Measurements from ENCODE around the gene RNF128. TPM values are rescaled to one million over a fixed set of nuclear protein-coding genes. Genes with fewer than 3 reads are reported as not detected.

The RNF128 gene
- total and polyA plus RNA-seq, 10 of the 15 experiments (the other 5 are each of a cell fraction or from before 2014, with no cell fraction given): 0.10 TPM; not detected in 9

GRCh38 chrX:106716463-106716862, 10.0 kb upstream of the RNF128 start (continued):
- TF ChIP-seq, protein P1, sequence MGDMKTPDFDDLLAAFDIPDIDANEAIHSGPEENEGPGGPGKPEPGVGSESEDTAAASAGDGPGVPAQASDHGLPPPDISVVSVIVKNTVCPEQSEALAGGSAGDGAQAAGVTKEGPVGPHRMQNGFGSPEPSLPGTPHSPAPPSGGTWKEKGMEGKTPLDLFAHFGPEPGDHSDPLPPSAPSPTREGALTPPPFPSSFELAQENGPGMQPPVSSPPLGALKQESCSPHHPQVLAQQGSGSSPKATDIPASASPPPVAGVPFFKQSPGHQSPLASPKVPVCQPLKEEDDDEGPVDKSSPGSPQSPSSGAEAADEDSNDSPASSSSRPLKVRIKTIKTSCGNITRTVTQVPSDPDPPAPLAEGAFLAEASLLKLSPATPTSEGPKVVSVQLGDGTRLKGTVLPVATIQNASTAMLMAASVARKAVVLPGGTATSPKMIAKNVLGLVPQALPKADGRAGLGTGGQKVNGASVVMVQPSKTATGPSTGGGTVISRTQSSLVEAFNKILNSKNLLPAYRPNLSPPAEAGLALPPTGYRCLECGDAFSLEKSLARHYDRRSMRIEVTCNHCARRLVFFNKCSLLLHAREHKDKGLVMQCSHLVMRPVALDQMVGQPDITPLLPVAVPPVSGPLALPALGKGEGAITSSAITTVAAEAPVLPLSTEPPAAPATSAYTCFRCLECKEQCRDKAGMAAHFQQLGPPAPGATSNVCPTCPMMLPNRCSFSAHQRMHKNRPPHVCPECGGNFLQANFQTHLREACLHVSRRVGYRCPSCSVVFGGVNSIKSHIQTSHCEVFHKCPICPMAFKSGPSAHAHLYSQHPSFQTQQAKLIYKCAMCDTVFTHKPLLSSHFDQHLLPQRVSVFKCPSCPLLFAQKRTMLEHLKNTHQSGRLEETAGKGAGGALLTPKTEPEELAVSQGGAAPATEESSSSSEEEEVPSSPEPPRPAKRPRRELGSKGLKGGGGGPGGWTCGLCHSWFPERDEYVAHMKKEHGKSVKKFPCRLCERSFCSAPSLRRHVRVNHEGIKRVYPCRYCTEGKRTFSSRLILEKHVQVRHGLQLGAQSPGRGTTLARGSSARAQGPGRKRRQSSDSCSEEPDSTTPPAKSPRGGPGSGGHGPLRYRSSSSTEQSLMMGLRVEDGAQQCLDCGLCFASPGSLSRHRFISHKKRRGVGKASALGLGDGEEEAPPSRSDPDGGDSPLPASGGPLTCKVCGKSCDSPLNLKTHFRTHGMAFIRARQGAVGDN (IDR thresholded peaks at IDR 0.05): no peak
- TF ChIP-seq NFXL1 (IDR thresholded peaks at IDR 0.05; ENCODE audit: borderline replicate concordance) (no peak), MTA3 (IDR thresholded peaks at IDR 0.05; ENCODE audit: borderline replicate concordance, low read length) (no peak), EP300 (IDR thresholded peaks at IDR 0.05; ENCODE audit: borderline replicate concordance in 1 of 2, control insufficient read depth in 1 of 2, low read depth in 2 of 2, low read length in 2 of 2) (no peak), MLLT1 (IDR thresholded peaks at IDR 0.05) (no peak), FOXK2 (IDR thresholded peaks at IDR 0.05) (no peak)

GRCh38 chrX:106718709-106719108, 7.8 kb upstream of the RNF128 start:
- H3K9ac ChIP-seq (ENCODE audit: control insufficient read depth, insufficient read depth, low read length): no peak overlapping the region
- 11% methylated on average over 4 of the region's 4 CpGs for WGBS (ENCODE audit: insufficient coverage, insufficient replicate concordance, low lambda C conversion rate, missing lambda C conversion rate)
- SMC1A ChIA-PET (ENCODE audit: uncharacterized antibody, unreplicated experiment): interaction anchor here (0.6 kb wide), 1 partner anchor 778 kb away, joined by 4 read pairs; no protein-coding TSS in a partner anchor
- no peak for ATAC-seq
- no peak for DNase-seq (ENCODE audit: low read depth, low spot score)
- no peak for FAIRE-seq
- CTCF ChIA-PET: interaction anchor here (1.3 kb wide), 1 partner anchor 99 kb away, joined by 4 read pairs; no protein-coding TSS in a partner anchor
- in situ Hi-C loops (cut with MboI): no loop called here
- no peaks in the 10 kb centered on the region for H3K79me2 ChIP-seq (ENCODE audit: control insufficient read depth, insufficient read depth, low read length)
- POLR2A ChIA-PET: no interaction called here
- no peaks in the 10 kb centered on the region for H4K20me1 ChIP-seq (ENCODE audit: control insufficient read depth, insufficient read depth)
- no peaks in the 10 kb centered on the region for H3K27me3 ChIP-seq (replicated peaks in 1 of 2; ENCODE audit: control insufficient read depth in 2 of 2, insufficient read depth in 2 of 2, low read length in 1 of 2)
- RAD21 ChIA-PET (ENCODE audit: unreplicated experiment): no interaction called here
- no peak overlapping the region for H2AFZ ChIP-seq (ENCODE audit: control insufficient read depth, low read depth, low read length)
- no peak overlapping the region for H3K4me3 ChIP-seq
- no TSS peak for BruUV-seq (replicated peaks)
- no peaks in the 10 kb centered on the region for H3K36me3 ChIP-seq (ENCODE audit: control insufficient read depth in 2 of 2, insufficient read depth in 2 of 2, low read length in 1 of 2)
- no peak overlapping the region for H3K27ac ChIP-seq (ENCODE audit: control insufficient read depth, insufficient read depth)
- H3K4me2 ChIP-seq (ENCODE audit: control insufficient read depth, insufficient read depth): no peak overlapping the region
- intact Hi-C loops (cut with micrococcal nuclease; ENCODE audit: unreplicated experiment): no loop called here
- H3K9me3 ChIP-seq (replicated peaks; ENCODE audit: control insufficient read depth, insufficient read depth, low read length): no peaks in the 10 kb centered on the region
- H3K4me1 ChIP-seq (ENCODE audit: control insufficient read depth, insufficient read depth, low read length): no peaks in the 10 kb centered on the region
- TF ChIP-seq BRCA1 (IDR thresholded peaks at IDR 0.05; ENCODE audit: low read depth, low read length): no peak
- no peak for TF ChIP-seq MLLT1 (IDR thresholded peaks at IDR 0.05)
- TF ChIP-seq ZNF592 (IDR thresholded peaks at IDR 0.05): no peak
- TF ChIP-seq MYC (IDR thresholded peaks at IDR 0.05; ENCODE audit: insufficient read depth, insufficient read length, insufficient replicate concordance, low read length, severe bottlenecking): no peak
- TF ChIP-seq BACH1 (IDR thresholded peaks at IDR 0.05; ENCODE audit: borderline replicate concordance): no peak

Measured in GM12878 (cell line).